Activated naive CD4-positive, alpha-beta T cell (primary cell): ENCODE measurements around the gene VPS37C.

Experiments used
- DNase-seq, 4 experiments: peaks; one replicate each; lab custom pipeline; 2025; lab: John Stamatoyannopoulos, UW

The VPS37C gene

GRCh38 chr11:61133145-61133544 lies 28.1 kb downstream of the VPS37C start:
- no peak for DNase-seq

- no peak for DNase-seq
Measured at GRCh38 chr11:61132646-61133045, 28.6 kb downstream of the VPS37C start.

GRCh38 chr11:61131998-61132555 lies 29.1 kb downstream of the VPS37C start:
- no peak for DNase-seq

DNA sequence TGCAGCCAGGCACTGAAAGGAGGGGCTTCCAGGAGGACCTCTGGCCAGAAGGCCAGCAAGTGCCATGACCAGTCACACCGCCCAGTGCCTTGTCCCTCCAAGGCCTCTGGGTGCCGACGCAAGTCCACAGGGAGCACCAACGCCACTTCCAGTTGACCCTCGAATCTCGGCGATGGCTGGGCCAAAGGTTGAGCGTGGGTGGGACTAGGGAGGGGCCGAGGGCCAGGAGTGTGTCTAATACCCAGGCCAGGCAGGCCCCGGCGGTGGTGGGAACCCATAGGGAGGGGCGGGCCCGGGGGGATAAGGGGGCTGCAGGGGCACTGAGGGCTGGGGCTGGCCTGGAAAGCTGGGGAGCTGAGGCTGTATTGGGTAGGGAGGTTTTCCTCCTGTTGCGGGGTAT lies 29.6 kb downstream of the VPS37C start:
- DNase-seq = no peak

GRCh38 chr11:61131186-61131585 lies 30.0 kb downstream of the VPS37C start:
- DNase-seq = no peak

GRCh38 chr11:61129639-61130523 lies 31.3 kb downstream of the VPS37C start:
- DNase-seq = no peak

- DNase-seq = no peak
Measured at GRCh38 chr11:61128947-61129638, 32.1 kb downstream of the VPS37C start.

DNA sequence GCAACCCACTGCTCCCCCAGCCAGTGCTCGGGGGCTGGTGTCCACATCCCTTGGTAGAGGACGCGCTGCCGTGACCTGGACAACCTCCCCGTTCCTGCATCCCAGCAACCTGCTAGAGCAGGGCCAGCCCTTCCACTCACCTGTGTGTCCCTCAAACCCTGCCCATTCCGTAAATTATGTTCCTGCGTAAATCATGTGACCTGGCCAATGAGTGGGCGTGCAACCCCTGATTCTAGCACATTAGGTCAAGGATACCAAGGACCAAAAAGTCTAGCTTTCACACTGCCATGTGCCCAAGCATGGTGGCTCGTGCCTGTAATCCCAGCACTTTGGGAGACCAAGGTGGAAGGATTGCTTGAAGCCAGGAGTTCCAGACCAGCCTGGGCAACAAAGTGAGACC lies 33.2 kb downstream of the VPS37C start:
- no peak for DNase-seq

DNA sequence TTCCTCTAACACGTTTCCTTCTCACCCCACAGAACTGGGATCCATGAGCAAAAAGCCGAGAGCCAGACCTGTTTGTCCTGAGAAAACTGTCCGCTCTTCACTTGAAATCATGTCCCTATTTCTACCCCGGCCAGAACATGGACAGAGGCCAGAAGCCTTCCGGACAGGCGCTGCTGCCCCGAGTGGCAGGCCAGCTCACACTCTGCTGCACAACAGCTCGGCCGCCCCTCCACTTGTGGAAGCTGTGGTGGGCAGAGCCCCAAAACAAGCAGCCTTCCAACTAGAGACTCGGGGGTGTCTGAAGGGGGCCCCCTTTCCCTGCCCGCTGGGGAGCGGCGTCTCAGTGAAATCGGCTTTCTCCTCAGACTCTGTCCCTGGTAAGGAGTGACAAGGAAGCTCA lies 35.0 kb downstream of the VPS37C start:
- DNase-seq = no peak

GRCh38 chr11:61125310-61125684 lies 35.9 kb downstream of the VPS37C start:
- no peak for DNase-seq

GRCh38 chr11:61124574-61125309 lies 36.5 kb downstream of the VPS37C start:
- no peak for DNase-seq

DNA sequence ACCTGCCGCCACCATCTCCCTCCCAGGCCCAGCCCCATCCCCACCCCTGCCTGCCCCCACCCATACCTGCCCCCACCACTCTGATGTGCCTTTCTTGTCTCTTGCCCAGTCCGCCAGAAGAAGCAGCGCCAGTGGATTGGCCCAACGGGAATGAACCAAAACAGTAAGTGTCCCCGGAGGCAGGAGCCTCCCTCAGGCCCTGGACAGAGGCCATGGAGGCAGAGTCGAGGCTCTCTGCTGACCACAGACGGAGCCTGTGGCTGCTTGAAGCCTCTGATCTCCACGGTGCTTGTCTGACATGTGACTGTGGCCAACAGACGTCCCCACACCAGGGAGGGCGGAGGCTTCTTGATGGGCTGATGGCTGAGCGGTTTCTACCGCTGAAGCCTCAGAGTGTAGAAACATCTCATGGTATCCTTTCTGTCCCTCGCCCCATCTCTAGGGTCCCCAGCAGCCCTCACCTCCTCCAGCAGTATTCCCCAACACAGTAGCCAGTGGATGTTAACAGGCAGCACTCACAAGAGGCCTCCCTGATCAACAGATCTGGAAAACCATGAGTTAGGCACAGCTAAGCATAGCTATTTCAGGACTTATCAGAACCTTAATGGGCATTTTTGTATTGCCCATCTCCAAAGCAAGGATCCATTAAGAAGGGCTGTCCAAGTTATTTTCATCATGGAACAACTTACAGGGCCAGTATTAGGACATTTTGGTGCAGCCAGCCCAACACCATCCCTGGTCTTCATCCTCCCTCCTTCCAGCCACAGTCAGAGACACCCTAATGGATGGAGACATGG lies 37.3 kb downstream of the VPS37C start:
- no peak for DNase-seq

DNA sequence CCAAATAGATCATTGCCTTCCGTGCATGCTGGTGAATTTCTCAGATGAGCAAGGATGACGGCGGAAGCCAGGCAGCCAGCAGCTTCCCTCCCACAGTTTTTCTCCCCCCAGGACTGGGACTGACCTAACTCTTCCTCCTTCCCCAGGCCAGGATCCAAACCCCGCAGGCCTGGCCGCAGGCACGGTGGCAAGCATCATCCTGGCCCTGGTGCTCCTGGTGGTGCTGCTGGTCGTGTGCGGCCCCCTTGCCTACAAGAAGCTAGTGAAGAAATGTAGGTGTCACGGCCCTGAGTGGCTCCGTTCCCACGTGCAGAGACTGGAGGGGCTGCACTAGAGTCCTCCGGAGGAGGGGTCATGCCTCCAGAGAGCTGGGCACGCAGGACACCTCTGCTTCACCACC lies 38.5 kb downstream of the VPS37C start:
- no peak for DNase-seq

GRCh38 chr11:61121917-61122316 lies 39.3 kb downstream of the VPS37C start:
- DNase-seq = no peak

DNA sequence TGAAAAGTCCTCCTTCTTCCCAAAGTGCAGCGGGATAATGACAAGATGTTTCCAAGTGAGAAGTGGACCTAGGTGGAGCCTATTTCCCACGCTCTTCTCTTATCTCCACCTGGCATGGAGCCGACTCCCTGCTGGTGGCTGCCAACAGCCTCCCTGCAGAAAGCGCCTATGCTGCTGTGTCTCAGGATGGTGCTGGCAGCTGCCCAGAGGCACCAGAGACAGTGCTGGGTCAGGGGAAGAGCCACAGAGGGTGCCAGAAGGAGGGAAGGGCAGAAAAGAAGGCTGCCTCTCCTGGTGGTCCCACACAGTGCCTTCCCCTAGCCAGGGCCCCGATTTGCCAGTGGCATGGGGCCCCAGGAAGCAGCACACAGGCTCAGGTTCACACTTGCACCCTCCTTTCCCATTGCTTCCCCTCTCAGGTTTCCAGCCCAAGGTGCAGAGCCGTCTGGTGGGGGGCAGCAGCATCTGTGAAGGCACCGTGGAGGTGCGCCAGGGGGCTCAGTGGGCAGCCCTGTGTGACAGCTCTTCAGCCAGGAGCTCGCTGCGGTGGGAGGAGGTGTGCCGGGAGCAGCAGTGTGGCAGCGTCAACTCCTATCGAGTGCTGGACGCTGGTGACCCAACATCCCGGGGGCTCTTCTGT lies 39.9 kb downstream of the VPS37C start:
- DNase-seq = no peak

DNA sequence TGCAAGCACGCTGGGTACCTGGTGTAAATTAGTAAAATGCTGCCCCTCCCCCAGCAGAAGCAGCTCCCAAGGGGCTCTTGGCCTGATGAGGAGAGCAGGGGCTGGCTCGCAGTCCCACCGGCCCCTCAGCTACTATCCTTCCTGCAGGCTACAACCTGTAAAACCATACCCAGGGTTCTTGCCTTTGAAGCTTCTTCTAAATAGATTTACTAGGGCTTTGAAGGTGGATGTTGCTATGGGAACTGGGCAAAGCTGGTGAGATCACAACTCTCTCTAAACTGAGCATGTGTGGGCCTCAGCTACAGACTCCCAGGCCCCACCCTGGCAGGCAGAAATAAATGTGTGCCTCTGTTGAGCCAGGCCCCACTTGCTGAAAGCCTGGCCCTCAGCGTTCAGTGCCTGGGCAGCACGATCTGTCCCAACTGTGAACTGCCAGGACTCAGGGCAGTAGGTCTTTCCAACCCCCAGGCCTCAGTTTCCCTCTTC lies 40.5 kb downstream of the VPS37C start:
- DNase-seq = no peak

DNA sequence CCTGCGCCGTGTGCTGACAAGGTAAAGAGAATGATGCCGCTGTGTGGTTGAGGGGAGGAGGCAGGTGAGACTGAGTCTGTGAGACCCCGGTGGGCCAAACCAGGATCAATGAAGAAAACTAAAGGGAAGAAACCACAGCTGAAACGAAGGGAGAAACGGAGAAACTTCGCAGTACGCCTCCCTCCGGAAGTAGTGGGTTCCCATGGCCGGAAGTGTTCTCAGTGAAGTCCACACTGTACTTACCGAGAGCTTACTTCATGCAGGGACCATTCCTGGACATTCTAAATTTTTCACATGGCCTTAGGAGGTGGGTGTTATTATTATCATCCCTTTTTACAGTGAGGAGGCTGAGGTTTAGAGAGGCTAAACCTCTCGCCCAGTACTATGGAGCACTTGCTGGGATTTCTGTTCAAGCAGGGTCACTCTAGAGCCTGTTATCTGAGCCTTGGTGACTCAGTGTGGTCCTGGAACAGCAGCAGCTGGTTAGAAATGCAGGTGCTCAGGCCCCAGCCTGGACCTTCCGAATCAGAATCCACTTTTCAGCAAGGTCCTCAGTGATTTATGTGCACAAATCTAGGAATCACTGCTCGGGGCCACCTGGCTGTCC lies 41.0 kb downstream of the VPS37C start:
- DNase-seq = no peak

DNA sequence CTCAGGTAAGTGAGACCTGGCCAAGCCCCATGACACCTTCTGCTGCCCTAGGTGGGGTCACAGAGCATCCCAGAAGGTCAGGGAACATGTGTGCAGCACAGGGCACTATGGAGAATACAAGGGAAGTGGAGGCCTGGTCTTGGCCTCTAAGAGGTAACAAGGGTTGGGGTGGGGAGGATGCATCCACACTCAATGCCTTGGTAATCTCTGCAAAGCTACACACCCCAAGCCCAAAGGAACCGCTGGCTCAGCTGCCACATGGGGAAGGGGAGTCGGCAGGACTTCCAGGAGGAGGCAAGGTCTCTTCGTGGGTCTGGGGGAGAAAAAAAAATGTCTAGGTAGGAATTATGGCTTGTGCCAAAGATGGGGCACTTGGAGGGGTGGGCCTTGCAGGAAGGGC lies 41.7 kb downstream of the VPS37C start:
- DNase-seq = no peak

DNA sequence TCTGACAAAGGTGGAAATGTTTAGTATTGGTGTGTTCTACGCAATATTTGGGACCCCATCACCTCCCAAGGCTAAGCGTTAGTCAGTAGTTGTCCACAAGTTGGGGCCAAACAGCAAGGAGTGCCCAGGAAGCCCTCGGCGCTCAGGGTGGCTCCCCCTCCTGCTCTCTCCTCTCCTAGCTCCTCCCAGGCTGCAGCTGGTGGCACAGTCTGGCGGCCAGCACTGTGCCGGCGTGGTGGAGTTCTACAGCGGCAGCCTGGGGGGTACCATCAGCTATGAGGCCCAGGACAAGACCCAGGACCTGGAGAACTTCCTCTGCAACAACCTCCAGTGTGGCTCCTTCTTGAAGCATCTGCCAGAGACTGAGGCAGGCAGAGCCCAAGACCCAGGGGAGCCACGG lies 42.2 kb downstream of the VPS37C start:
- DNase-seq = no peak

GRCh38 chr11:61118406-61118805 lies 42.8 kb downstream of the VPS37C start:
- no peak for DNase-seq

GRCh38 chr11:61118004-61118403 lies 43.2 kb downstream of the VPS37C start:
- DNase-seq = no peak
